PC-3 (cell line): ENCODE data around the gene PDSS1. TPM values are rescaled to one million over a fixed set of nuclear protein-coding genes. Genes with fewer than 3 reads are reported as not detected.

Experiments used
- ATAC-seq: fragments of 200-7000 bp; cut with Tn5 transposase; 2 replicates; pipeline ENCODE4 v1.9.1; 2020; ENCODE audit warnings: mild to moderate bottlenecking, moderate library complexity
- BruUV-seq: library from RNA; stranded (reverse); fragments of 400-500 nt; replicated peaks from 2 replicates; lab custom pipeline; 2021; lab: Mats Ljungman, UMichigan
- CTCF ChIA-PET: fragments of 300-600 bp; sonication (Branson Sonifier 250); formaldehyde crosslinking; loops from one replicate; lab custom pipeline; 2022; ENCODE audit warnings: antibody characterized with exemption; lab: Charles Lee
- POLR2A ChIA-PET: fragments of 300-600 bp; sonication (Branson Sonifier 250); formaldehyde crosslinking; loops from one replicate; lab custom pipeline; 2022; ENCODE audit warnings: antibody characterized with exemption; ENCODE audit not compliant: unreplicated experiment; lab: Charles Lee
- DNase-seq: peaks from one replicate; pipeline ENCODE4 v3.0.0-alpha.2; 2015
- H2AFZ ChIP-seq: fragments of 300-600 bp; sonication (generic); 2 replicates; pipeline ENCODE4 v1.6.0; 2016; ENCODE audit warnings: antibody characterized with exemption, low read length
- H3F3A ChIP-seq: fragments of 300-600 bp; sonication (generic); one replicate; pipeline ENCODE4 v1.6.0; 2017; ENCODE audit warnings: antibody characterized with exemption, low read length, control low read depth, mild to moderate bottlenecking; ENCODE audit not compliant: unreplicated experiment
- H3K27ac ChIP-seq: fragments of 300-600 bp; sonication (generic); 2 replicates; pipeline ENCODE4 v1.5.1; 2016; ENCODE audit warnings: mild to moderate bottlenecking, low read length
- H3K27me3 ChIP-seq: fragments of 300-600 bp; sonication (generic); 2 replicates; pipeline ENCODE4 v1.6.1; 2016; ENCODE audit warnings: low read length, mixed read lengths
- H3K36me3 ChIP-seq: fragments of 300-600 bp; sonication (generic); 2 replicates; pipeline ENCODE4 v1.6.1; 2016; ENCODE audit warnings: low read depth, mixed run types, low read length, mixed read lengths
- H3K4me1 ChIP-seq: fragments of 300-600 bp; sonication (generic); 2 replicates; pipeline ENCODE4 v1.5.1; 2016; ENCODE audit warnings: low read length; ENCODE audit not compliant: insufficient read depth
- H3K4me2 ChIP-seq: fragments of 300-600 bp; sonication (generic); 2 replicates; pipeline ENCODE4 v1.6.0; 2016; ENCODE audit warnings: low read length
- H3K4me3 ChIP-seq: fragments of 300-600 bp; sonication (generic); 2 replicates; pipeline ENCODE4 v1.5.1; 2016; ENCODE audit warnings: mild to moderate bottlenecking, low read length, mixed read lengths
- H3K79me2 ChIP-seq: fragments of 300-600 bp; sonication (generic); 2 replicates; pipeline ENCODE4 v1.6.1; 2017; ENCODE audit warnings: low read length, mixed read lengths
- H3K9ac ChIP-seq: fragments of 300-600 bp; sonication (generic); 2 replicates; pipeline ENCODE4 v1.6.0; 2016; ENCODE audit warnings: mild to moderate bottlenecking, low read length
- H3K9me2 ChIP-seq: fragments of 300-600 bp; sonication (generic); replicated peaks from 2 replicates; pipeline ENCODE4 v1.6.1; 2016; ENCODE audit warnings: mixed run types, low read length, mixed read lengths
- H3K9me3 ChIP-seq: fragments of 300-600 bp; sonication (generic); 2 replicates; pipeline ENCODE4 v1.6.1; 2016; ENCODE audit warnings: low read length, mixed read lengths
- H4K20me1 ChIP-seq: fragments of 300-600 bp; sonication (generic); 2 replicates; pipeline ENCODE4 v1.6.1; 2016; ENCODE audit warnings: low read length, mixed read lengths
- CTCF ChIP-seq: fragments of 300-600 bp; sonication (generic); conservative IDR thresholded peaks from 2 replicates; pipeline ENCODE4 v1.5.1; 2017; ENCODE audit warnings: antibody characterized with exemption, low read depth, mild to moderate bottlenecking, low read length
- EZH2 ChIP-seq: fragments of 300-600 bp; sonication (generic); IDR thresholded peaks from one replicate; pipeline ENCODE4 v1.6.1; 2017; ENCODE audit warnings: antibody characterized with exemption, mild to moderate bottlenecking, low read length; ENCODE audit not compliant: unreplicated experiment
- EZH2phosphoT487 ChIP-seq: fragments of 300-600 bp; sonication (generic); IDR thresholded peaks from 2 replicates; pipeline ENCODE4 v1.6.1; 2018; ENCODE audit warnings: mild to moderate bottlenecking, antibody characterized with exemption, low read length, borderline replicate concordance
- intact Hi-C: fragments of 100-400 bp; cut with micrococcal nuclease; formaldehyde crosslinking; loops from 2 replicates; pipeline ENCODE4 v1.9.0; 2023
- total RNA-seq: library from RNA; depleted of rRNA; stranded (reverse); fragments of >200 nt; gene quantifications from 2 replicates; pipeline ENCODE4 v1.2.3, GENCODE V29; 2014

Gene PDSS1
- total RNA-seq, 1 experiment from 2014 or later: 16.8 TPM

- intact Hi-C loops: no loop called here
- H3K9me3 ChIP-seq: no peaks in the 10 kb centered on the region
- no peaks in the 10 kb centered on the region for H3K27me3 ChIP-seq
- no TSS peak for BruUV-seq
- H4K20me1 ChIP-seq: 0 out of 2 replicates have a peak, but pooled peaks cover 3% of the 10 kb centered on the region
- TF ChIP-seq EZH2phosphoT487 (no peak), CTCF (no peak), EZH2 (no peak)
- peaks cover 15% of the 10 kb centered on the region for H3K36me3 ChIP-seq
- no peak overlapping the region for H3K4me2 ChIP-seq
- ATAC-seq: no peak
- no peak overlapping the region for H3K9ac ChIP-seq
- H3K27ac ChIP-seq: no peak overlapping the region
- CTCF ChIA-PET: no interaction called here
- DNase-seq: no peak
- no peak overlapping the region for H2AFZ ChIP-seq
- no peak overlapping the region for H3K4me3 ChIP-seq
- no peaks in the 10 kb centered on the region for H3K79me2 ChIP-seq
- peaks cover 4% of the 10 kb centered on the region for H3F3A ChIP-seq
- no peaks in the 10 kb centered on the region for H3K9me2 ChIP-seq
- H3K4me1 ChIP-seq: peaks cover 4% of the 10 kb centered on the region; the same call in 1 of the 2 replicates
- POLR2A ChIA-PET: no interaction called here
Observed at GRCh38 chr10:26721561-26721960, 24.1 kb downstream of the PDSS1 start.

- Histone ChIP-seq H3K27ac (no peak overlapping the region), H3K27me3 (no peaks in the 10 kb centered on the region), H3K4me1 (peaks cover 5% of the 10 kb centered on the region; the same call in 1 of the 2 replicates), H3F3A (peaks cover 4% of the 10 kb centered on the region), H3K4me2 (no peak overlapping the region), H4K20me1 (0 out of 2 replicates have a peak, but pooled peaks cover 3% of the 10 kb centered on the region), H3K9me2 (no peaks in the 10 kb centered on the region), H3K4me3 (no peak overlapping the region), H3K79me2 (no peaks in the 10 kb centered on the region), H3K9me3 (no peaks in the 10 kb centered on the region), H3K36me3 (peaks cover 11% of the 10 kb centered on the region), H3K9ac (no peak overlapping the region), H2AFZ (no peak overlapping the region)
- DNase-seq (no peak), ATAC-seq (no peak)
- POLR2A ChIA-PET: no interaction called here
- TF ChIP-seq EZH2: no peak
- no peak for TF ChIP-seq EZH2phosphoT487
- no peak for TF ChIP-seq CTCF
- intact Hi-C loops: no loop called here
- BruUV-seq: no TSS peak
- CTCF ChIA-PET: no interaction called here
Observed at GRCh38 chr10:26723016-26723415, 25.5 kb downstream of the PDSS1 start.
